ENCODE results near the gene RGS12.

RGS12 gene

DNA sequence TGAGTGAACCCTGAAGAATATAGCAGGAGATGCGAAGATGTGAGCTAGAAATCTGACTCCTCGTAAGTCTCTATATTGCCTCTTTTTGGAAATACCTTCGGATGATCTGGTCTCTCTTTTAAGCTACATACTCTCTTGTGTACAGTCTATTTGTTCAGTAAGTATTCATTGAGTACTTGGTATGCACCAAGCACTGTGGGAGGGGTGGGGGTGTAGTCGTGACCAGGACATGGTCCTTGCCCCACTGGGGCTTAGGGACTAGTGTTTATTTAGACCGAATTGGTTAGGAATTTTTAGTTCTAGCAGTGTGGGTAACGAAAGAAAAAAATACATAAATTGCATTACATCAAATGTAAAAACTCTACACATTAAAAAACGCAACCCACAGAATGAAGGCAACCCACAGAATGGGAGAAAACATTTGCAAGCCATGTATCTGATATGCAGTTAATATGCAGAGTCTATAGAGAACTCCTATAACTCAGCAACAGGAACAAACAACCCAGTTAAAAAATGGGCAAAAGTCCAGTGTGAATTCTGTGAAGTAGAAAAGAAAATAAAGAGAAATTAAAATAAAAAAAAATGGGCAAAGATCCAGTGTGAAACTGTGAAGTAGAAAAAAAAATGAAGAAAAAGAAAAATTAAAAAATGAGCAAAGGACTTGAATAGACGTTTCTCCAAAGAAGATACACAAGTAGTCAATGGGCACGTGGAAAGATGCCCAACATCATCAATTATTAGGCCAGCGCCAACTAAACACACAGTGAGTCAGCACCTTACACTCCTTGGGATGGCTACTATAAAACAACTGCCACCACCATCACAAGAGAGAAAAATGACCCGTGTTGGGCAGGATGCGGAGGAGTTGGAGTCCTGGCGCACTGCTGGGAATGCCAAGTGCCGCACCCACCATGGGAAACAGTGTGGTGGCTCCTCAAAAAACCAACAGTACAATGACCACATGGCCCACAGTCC, 43.8 kb downstream of the RGS12 start:
- TF ChIP-seq SP1 (IDR thresholded peaks at IDR 0.05) (no peak), FOXA1 (IDR thresholded peaks at IDR 0.05) (no peak), HDGF (IDR thresholded peaks at IDR 0.05; ENCODE audit: borderline replicate concordance) (no peak), BHLHE40 (IDR thresholded peaks at IDR 0.05; ENCODE audit: borderline replicate concordance) (no peak), ARNT (IDR thresholded peaks at IDR 0.05) (no peak), ELF4 (IDR thresholded peaks at IDR 0.05) (no peak), L3MBTL2 (conservative IDR thresholded peaks at IDR 0.05) (no peak), CTBP1 (IDR thresholded peaks at IDR 0.05; ENCODE audit: borderline replicate concordance) (no peak), SUZ12 (IDR thresholded peaks at IDR 0.05) (no peak), ZNF384 (IDR thresholded peaks at IDR 0.05) (no peak), LEF1 (IDR thresholded peaks at IDR 0.05; ENCODE audit: borderline replicate concordance) (no peak), FOXM1 (IDR thresholded peaks at IDR 0.05; ENCODE audit: borderline replicate concordance) (no peak), FOXK2 (IDR thresholded peaks at IDR 0.05) (no peak), NFRKB (IDR thresholded peaks at IDR 0.05) (no peak), TARDBP (IDR thresholded peaks at IDR 0.05) (no peak)
- TF ChIP-seq, protein P1, sequence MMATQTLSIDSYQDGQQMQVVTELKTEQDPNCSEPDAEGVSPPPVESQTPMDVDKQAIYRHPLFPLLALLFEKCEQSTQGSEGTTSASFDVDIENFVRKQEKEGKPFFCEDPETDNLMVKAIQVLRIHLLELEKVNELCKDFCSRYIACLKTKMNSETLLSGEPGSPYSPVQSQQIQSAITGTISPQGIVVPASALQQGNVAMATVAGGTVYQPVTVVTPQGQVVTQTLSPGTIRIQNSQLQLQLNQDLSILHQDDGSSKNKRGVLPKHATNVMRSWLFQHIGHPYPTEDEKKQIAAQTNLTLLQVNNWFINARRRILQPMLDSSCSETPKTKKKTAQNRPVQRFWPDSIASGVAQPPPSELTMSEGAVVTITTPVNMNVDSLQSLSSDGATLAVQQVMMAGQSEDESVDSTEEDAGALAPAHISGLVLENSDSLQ (IDR thresholded peaks at IDR 0.05) = no peak
- no peak for DNase-seq (ENCODE audit: extremely low spot score)
- ChIA-PET POLR2A (no interaction called here), CTCF (no interaction called here)

DNA sequence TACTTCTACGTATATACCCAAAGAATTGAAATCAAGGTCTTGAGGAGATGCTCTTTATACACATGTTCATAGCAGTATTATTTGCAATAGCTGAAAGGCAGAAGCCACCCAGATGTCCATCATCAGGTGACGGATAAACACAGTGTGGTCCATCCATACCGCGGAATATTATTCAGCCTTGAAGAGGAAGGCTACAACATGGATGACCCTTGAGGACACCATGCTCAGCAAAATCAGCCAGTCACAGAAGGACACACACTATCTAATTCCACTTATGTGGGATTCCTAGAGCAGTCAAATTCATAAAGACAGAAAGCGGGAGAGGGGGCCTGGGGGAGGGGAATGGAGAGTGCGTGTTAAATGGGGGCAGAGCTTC, 44.5 kb downstream of the RGS12 start:
- ChIA-PET POLR2A (no interaction called here), CTCF (no interaction called here)
- DNase-seq (ENCODE audit: extremely low spot score) = no peak

DNA sequence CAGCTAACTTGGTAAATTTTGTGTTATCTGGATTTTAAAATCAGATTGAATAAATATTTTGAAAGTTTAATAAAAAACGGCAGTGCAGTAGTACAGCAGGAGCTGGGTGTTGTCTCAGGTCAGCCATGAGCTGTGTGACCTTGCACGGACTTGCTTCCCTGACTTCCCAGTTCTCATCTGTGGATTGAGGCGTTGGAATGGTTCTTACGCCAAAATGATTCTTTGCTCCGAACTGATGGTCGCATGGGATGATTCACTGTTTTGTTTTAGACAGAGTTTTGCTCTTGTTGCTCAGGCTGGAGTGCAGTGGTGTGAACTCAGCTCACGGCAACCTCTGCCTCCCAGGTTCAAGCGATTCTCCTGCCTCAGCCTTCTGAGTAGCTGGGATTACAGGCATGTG, 45.0 kb downstream of the RGS12 start:
- DNase-seq (ENCODE audit: extremely low spot score) = no peak
- TF ChIP-seq FOXK2 (IDR thresholded peaks at IDR 0.05) (no peak), ARNT (IDR thresholded peaks at IDR 0.05) (no peak), BHLHE40 (IDR thresholded peaks at IDR 0.05; ENCODE audit: borderline replicate concordance) (no peak), FOXM1 (IDR thresholded peaks at IDR 0.05; ENCODE audit: borderline replicate concordance) (no peak), FOXA1 (IDR thresholded peaks at IDR 0.05) (no peak), CTBP1 (IDR thresholded peaks at IDR 0.05; ENCODE audit: borderline replicate concordance) (no peak), HDGF (IDR thresholded peaks at IDR 0.05; ENCODE audit: borderline replicate concordance) (no peak), L3MBTL2 (conservative IDR thresholded peaks at IDR 0.05) (no peak), SP1 (IDR thresholded peaks at IDR 0.05) (no peak), SUZ12 (IDR thresholded peaks at IDR 0.05) (no peak), NFRKB (IDR thresholded peaks at IDR 0.05) (no peak), ELF4 (IDR thresholded peaks at IDR 0.05) (no peak)
- TF ChIP-seq, protein P1 (IDR thresholded peaks at IDR 0.05) = no peak
- POLR2A ChIA-PET = no interaction called here
- CTCF ChIA-PET = interaction anchor here (0.6 kb wide), 1 partner anchor 10 kb away, joined by 3 read pairs; no protein-coding TSS in a partner anchor

More for the DNA sequence above, 44.5 kb downstream of the RGS12 start:
- no peak for TF ChIP-seq NFRKB (IDR thresholded peaks at IDR 0.05)
- TF ChIP-seq, protein P1 (IDR thresholded peaks at IDR 0.05) = no peak
- TF ChIP-seq TARDBP (IDR thresholded peaks at IDR 0.05) = no peak
- no peak for TF ChIP-seq ELF4 (IDR thresholded peaks at IDR 0.05)
- TF ChIP-seq SP1 (IDR thresholded peaks at IDR 0.05) = no peak

DNA sequence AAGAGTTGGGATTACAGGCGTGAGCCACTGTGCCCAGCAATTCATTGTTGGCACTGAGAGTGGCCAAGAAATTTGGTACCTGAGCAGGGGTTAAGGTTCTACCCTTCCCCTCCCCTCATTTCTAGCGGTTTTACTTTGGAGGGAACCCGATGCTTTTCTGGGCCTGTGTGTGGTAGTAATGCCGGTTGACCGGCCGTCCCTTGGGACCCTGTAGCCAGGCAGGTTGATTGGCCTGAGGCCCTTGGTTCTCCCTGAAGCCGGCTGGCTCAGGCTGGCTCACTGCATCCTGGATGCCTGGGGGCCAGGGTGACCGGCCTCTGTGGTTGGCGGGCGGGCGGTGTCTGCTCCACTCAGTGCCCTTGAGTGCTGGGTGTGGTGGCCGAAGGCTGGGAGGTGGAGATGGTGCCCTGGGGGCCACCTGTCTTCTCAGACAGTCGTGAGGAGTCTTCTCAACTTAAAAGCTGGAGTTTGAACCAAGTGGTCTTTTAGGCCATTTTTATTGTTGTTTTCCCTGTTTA, 45.6 kb downstream of the RGS12 start:
- TF ChIP-seq FOXA1 (IDR thresholded peaks at IDR 0.05) (no peak), CTBP1 (IDR thresholded peaks at IDR 0.05; ENCODE audit: borderline replicate concordance) (no peak), NFRKB (IDR thresholded peaks at IDR 0.05) (no peak)
- ChIA-PET CTCF (interaction anchor here (0.6 kb wide), 1 partner anchor 10 kb away, joined by 3 read pairs; no protein-coding TSS in a partner anchor), POLR2A (no interaction called here)
- no peak for DNase-seq (ENCODE audit: extremely low spot score)

DNA sequence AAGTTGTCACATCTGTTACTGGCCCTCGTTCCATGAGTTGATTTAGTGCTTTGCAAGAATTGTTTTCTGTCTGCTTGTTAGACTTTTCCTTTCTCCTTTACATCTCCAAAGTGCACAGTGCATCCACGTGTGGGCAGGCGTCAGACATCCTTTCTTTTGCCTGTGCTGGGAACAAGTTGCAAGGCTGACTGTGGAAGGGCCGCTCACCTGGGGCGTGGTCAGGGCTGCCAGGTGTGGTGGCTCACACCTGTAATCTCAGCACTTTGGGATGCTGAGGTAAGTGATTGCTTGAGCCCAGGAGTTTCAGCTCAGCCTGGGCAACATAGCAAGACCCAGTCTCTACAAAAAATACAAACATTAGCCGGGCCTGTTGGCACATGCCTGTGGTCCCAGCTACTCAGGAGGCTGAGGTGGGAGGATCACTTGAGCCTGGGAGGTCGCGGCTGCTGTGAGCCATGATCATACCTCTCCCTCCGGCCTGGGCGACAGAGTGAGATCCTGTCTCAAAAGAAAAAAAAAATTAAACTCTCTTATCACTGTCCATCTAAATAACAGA, 46.2 kb downstream of the RGS12 start:
- ChIA-PET POLR2A (no interaction called here), CTCF (interaction anchor here (0.9 kb wide), 1 partner anchor 16 kb away, joined by 3 read pairs; no protein-coding TSS in a partner anchor)
- no peak for DNase-seq (ENCODE audit: extremely low spot score)
- TF ChIP-seq SUZ12 (IDR thresholded peaks at IDR 0.05) (no peak), SP1 (IDR thresholded peaks at IDR 0.05) (no peak), CTBP1 (IDR thresholded peaks at IDR 0.05; ENCODE audit: borderline replicate concordance) (no peak), TARDBP (IDR thresholded peaks at IDR 0.05) (no peak), ELF4 (IDR thresholded peaks at IDR 0.05) (no peak), FOXA1 (IDR thresholded peaks at IDR 0.05) (no peak), NFRKB (IDR thresholded peaks at IDR 0.05) (no peak), L3MBTL2 (conservative IDR thresholded peaks at IDR 0.05) (no peak), FOXK2 (IDR thresholded peaks at IDR 0.05) (no peak), ARNT (IDR thresholded peaks at IDR 0.05) (no peak), FOXM1 (IDR thresholded peaks at IDR 0.05; ENCODE audit: borderline replicate concordance) (no peak), BHLHE40 (IDR thresholded peaks at IDR 0.05; ENCODE audit: borderline replicate concordance) (no peak), LEF1 (IDR thresholded peaks at IDR 0.05; ENCODE audit: borderline replicate concordance) (no peak), HDGF (IDR thresholded peaks at IDR 0.05; ENCODE audit: borderline replicate concordance) (no peak), ZNF384 (IDR thresholded peaks at IDR 0.05) (no peak)
- TF ChIP-seq, protein P1 (IDR thresholded peaks at IDR 0.05) = no peak
